ENCODE results near the gene SPI1.

The SPI1 gene

GRCh38 chr11:47417712-47418111, 39.4 kb upstream of the SPI1 start:
- H3K4me3 ChIP-seq (ENCODE audit: severe bottlenecking), result no peak overlapping the region
- no peaks in the 10 kb centered on the region for H3K27me3 ChIP-seq (ENCODE audit: insufficient read depth, poor library complexity, severe bottlenecking)
- peak overlapping the region; percentile 87 for H3K27ac ChIP-seq (ENCODE audit: poor library complexity, severe bottlenecking)
- ATAC-seq (ENCODE audit: low read depth), result no peak
- H3K9me3 ChIP-seq (ENCODE audit: severe bottlenecking), result no peaks in the 10 kb centered on the region
- TF ChIP-seq CTCF (IDR thresholded peaks at IDR 0.05; ENCODE audit: poor library complexity, severe bottlenecking), result no peak
- H3K4me1 ChIP-seq (ENCODE audit: insufficient read depth, poor library complexity, severe bottlenecking), result peaks cover 9% of the 10 kb centered on the region
- no peak for DNase-seq (ENCODE audit: low spot score)
- peaks cover 70% of the 10 kb centered on the region for H3K36me3 ChIP-seq (ENCODE audit: low read depth)

- peak overlapping the region; percentile 87 for H3K27ac ChIP-seq (ENCODE audit: poor library complexity, severe bottlenecking)
- H3K36me3 ChIP-seq (ENCODE audit: low read depth), result peaks cover 71% of the 10 kb centered on the region
- no peaks in the 10 kb centered on the region for H3K27me3 ChIP-seq (ENCODE audit: insufficient read depth, poor library complexity, severe bottlenecking)
- ATAC-seq (ENCODE audit: low read depth) (peak; percentile 90), DNase-seq (ENCODE audit: low spot score) (peak; percentile 93)
- peaks cover 9% of the 10 kb centered on the region for H3K4me1 ChIP-seq (ENCODE audit: insufficient read depth, poor library complexity, severe bottlenecking)
- H3K9me3 ChIP-seq (ENCODE audit: severe bottlenecking), result no peaks in the 10 kb centered on the region
- H3K4me3 ChIP-seq (ENCODE audit: severe bottlenecking), result no peak overlapping the region
- TF ChIP-seq CTCF (IDR thresholded peaks at IDR 0.05; ENCODE audit: poor library complexity, severe bottlenecking), result no peak
Observed at GRCh38 chr11:47415949-47416472, 37.7 kb upstream of the SPI1 start.

GRCh38 chr11:47415091-47415854, 36.9 kb upstream of the SPI1 start:
- peak overlapping the region; percentile 87 for H3K27ac ChIP-seq (ENCODE audit: poor library complexity, severe bottlenecking)
- peaks cover 9% of the 10 kb centered on the region for H3K4me1 ChIP-seq (ENCODE audit: insufficient read depth, poor library complexity, severe bottlenecking)
- no peak overlapping the region for H3K4me3 ChIP-seq (ENCODE audit: severe bottlenecking)
- H3K36me3 ChIP-seq (ENCODE audit: low read depth), result peaks cover 72% of the 10 kb centered on the region
- H3K9me3 ChIP-seq (ENCODE audit: severe bottlenecking), result no peaks in the 10 kb centered on the region
- DNase-seq (ENCODE audit: low spot score) (no peak), ATAC-seq (ENCODE audit: low read depth) (no peak; the same call in 2 of the 3 replicates)
- no peaks in the 10 kb centered on the region for H3K27me3 ChIP-seq (ENCODE audit: insufficient read depth, poor library complexity, severe bottlenecking)
- TF ChIP-seq CTCF (IDR thresholded peaks at IDR 0.05; ENCODE audit: poor library complexity, severe bottlenecking), result no peak

- no peak for TF ChIP-seq CTCF (IDR thresholded peaks at IDR 0.05; ENCODE audit: poor library complexity, severe bottlenecking)
- Histone ChIP-seq H3K4me1 (ENCODE audit: insufficient read depth, poor library complexity, severe bottlenecking) (peaks cover 9% of the 10 kb centered on the region), H3K27me3 (ENCODE audit: insufficient read depth, poor library complexity, severe bottlenecking) (no peaks in the 10 kb centered on the region), H3K4me3 (ENCODE audit: severe bottlenecking) (no peak overlapping the region), H3K36me3 (ENCODE audit: low read depth) (peaks cover 69% of the 10 kb centered on the region), H3K27ac (ENCODE audit: poor library complexity, severe bottlenecking) (peak overlapping the region; percentile 87), H3K9me3 (ENCODE audit: severe bottlenecking) (no peaks in the 10 kb centered on the region)
- no peak for ATAC-seq (ENCODE audit: low read depth)
- peak; percentile 76 for DNase-seq (ENCODE audit: low spot score)
Observed at GRCh38 chr11:47414685-47415070, 36.3 kb upstream of the SPI1 start.

All from RWPE2 (cell line).